Pericardium fibroblast (primary cell): ENCODE results near the gene BARX2. TPM values are rescaled to one million over a fixed set of nuclear protein-coding genes. Genes with fewer than 3 reads are reported as not detected.

ENCODE experiments used
- total RNA-seq: library from RNA; depleted of rRNA; stranded (reverse); fragments of >200 nt; gene quantifications from 2 replicates; pipeline ENCODE4 v1.2.3, GENCODE V29; 2015

BARX2 gene
- total RNA-seq, result not detected in 2 replicates

DNA sequence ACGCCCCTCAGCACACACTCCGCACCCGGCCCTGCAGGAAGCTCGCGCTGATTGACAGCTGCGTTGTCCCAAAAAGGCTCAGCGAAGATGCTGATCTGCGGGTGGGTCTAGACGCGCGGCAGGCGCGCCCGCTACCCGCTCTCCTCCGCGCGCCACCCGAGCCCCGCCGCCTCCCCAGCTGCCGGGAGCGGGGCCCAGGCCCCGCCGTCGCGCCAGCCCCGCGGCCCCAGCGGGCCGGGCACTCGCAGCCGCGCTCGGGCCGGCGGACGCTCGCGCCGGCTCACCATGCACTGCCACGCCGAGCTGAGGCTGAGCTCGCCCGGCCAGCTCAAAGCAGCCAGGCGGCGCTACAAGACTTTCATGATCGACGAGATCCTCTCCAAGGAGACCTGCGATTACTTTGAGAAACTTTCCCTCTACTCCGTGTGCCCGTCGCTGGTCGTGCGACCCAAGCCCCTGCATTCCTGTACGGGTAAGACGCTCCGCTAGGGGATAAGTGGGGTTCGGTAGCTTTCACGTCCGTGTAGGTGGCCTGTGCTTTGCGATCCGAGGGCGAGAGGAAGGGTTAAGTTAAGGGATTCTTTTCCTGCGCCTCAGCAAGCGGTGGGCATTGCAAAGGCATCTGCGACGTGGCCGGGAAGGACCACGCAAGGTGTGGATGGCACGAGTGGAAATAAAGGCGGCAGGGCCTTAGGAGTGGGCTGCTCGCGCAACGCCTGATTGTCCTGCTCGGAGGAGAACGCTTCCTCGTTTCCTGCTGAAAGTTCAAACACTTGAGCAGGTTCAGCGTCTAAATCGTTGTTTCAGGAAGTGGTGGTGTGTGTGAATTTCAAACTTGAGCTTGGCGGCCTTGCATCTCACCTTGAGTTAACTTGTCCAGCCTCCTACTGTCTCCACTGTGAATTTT, at the start of gene BARX2:
BARX2 (plus strand) TSS at position 98 of the 907 bp plus-strand sequence; CDS start at position 286, 188 bp downstream.

Other genes with a start within 250 kb of the BARX2 start
- 5.2 and 10.4 TPM in 2 replicates for gene ARHGAP32, start 183.5 kb upstream of the BARX2 start, total RNA-seq